Midbrain (tissue), 1 donor: Measurements from ENCODE around the gene CIROP.
A peak's percentile ranks its signal among the peaks of the same experiment; 100 is the strongest.

Experiments used
- DNase-seq: peaks from one replicate; lab custom pipeline; 2025; lab: John Stamatoyannopoulos, UW

CIROP gene

GRCh38 chr14:23129759-23130316 lies 25.0 kb upstream of the CIROP start:
- no peak for DNase-seq

DNA sequence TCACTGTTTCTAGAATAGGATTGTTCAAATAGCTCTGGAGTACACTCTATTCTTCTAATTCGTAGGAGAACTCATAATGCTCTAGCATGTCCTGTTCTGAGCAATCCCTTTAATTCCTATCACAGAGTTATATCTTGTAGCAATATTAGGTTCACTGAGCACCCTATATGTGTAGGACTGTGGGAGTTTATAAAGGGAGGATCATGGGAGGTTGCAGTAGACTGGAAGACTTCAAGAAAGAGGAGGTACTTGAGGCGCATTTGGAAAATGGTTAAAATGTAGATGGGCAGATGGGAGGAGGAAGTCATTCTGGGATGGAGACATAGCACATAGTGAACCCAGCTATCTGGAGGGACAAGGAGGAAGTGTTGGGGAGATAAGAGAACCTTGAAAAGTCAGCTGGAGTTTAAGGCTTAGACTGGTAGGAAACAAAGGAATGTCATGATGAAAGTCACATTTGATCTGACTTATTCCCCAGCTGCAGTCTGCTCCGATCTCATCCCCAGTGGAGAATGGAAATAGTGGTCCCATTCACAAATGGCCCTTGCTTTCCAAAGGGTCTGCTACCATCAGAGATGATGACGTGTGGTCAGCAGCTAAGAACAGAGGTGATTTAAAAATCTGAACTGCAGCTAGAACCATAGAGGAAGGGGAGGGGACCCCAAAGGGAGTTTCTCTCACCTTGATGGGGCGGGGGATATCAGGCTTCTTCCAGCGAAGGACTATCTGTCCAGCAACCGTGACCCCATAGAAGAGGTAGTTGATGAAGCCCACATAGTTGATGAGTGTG lies 24.4 kb upstream of the CIROP start:
- DNase-seq = no peak

GRCh38 chr14:23127861-23128260 lies 23.1 kb upstream of the CIROP start:
- DNase-seq = no peak

DNA sequence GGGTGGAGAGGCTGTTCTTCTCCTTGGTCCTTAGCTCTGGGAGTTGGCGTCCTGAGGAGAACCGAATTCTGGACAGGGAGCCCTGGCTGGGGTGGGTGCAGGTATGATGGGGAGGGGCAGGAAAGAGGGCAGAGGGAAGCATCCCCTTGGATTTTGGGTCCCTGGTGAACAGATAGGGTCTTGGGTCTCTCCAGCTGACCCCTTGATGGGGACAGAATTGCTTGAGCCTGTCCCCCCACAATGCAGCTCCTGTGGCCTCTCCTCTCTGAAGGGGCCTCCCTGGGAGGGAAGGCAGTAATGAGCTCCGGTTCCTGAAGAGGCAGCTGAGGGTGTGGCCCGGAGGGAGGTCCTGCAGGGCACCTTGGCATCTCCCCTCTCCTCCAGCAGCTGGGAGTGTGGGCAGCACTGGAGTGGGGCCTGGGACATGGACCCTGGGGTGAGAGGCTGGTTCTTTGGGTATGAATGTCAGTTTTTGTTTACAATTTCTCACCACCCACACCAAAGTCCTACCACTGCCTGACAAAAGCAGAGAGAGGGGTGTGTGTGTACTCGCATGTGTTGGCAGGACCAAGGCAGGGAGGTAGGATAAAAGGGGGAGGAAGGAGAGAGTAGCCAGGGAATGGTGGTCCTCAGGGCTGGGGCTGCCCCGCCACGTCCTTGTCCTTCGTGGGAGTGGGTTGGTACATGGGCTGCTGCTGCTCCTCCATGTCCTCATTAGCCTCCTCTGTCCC lies 21.9 kb upstream of the CIROP start:
- no peak for DNase-seq

DNA sequence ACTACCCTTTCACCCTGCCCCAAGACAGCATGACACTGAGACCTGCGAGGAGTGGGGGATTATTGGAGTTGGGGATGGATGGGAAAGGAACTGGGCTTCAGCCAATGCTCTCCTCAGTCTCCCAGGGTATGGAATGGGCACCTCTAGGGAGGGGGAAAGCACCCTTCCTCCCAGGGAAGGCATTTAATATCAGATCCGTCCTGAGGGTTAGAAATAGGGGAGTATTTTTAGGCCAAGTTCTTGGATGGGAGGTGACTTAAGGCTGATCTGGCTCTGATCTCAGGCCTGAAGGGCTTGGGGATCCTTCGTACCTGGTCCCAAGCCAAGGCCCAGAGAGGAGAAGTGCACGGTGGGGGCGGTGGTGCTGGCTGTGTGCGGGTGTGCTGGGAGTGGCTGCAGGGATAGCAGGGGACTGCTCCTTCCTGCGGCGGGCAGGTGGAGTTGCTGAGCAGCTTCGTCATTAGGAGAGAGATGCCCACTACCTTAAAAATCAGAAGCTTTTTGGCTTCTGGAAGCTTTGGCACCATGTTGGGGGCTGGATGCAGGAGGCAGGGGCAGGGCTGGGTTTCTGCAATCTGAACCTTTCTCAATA lies 21.2 kb upstream of the CIROP start:
- DNase-seq = no peak

DNA sequence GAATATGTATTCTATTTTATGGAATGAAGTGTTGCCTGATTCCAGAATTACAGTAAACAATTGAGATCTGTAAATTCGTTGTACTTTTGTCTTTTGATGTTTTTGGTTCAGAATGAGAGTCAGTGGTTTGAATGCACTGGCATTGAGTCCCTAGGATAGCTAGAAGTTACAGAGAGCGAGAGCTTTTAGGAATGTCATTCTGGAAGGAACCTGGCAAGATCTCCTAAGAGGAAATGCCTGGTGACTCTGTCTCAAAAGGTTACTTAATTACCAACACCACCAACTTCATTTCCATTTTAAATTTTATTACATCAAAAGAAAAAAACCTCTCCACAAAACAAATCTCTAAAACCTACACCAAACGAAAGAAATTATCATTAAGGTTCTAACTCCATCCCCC lies 20.2 kb upstream of the CIROP start:
- DNase-seq = no peak

DNA sequence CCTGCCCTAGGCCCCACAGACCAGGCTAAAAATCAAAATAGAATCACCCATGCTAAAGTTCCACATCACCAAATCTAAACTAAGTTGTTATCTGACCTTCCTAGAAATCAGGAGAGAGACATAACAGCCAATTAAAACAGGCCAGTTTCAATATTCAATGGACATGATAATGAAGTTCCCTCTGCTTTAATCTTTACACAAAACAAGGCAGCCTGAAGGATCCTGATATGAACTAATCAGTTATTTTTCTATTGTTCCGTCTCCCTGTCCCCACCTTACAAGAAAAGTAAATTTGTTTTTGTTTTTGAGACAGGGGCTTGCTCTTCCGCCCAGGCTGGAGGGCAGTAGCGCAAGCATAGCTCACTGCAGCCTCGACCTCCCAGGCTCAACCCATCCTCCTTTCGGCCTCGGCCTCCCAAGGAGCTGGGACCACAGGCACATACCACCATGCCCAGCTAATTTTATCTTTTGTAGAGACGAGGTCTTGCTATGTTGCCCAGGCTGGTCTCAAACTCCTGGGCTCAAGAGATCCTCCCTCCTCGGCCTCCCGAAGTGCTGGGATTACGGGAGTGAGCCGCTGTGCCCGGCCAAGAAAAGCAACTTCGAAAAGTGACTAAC lies 19.7 kb upstream of the CIROP start:
- no peak for DNase-seq

GRCh38 chr14:23123419-23123818 lies 18.6 kb upstream of the CIROP start:
- DNase-seq = no peak

DNA sequence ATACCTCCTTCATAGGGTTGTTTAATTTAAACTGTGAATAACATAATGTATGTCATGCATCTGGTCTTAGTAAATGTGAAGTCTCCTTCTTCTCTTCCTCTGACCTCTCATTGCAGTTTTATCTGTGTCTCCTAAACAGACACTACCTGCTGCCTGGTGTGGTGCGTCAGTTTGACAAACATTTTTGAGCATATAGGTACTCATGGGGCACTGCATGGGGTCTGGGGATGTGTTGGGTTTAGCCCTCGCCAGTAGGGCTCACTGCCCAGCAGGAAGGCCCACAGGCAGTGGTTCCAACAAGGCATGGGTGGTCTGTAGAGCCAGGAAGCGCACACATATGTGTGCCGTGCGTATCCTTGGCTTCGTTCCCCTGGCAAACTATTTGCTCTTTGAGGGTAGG lies 17.3 kb upstream of the CIROP start:
- DNase-seq = no peak

- DNase-seq = no peak
Observed at GRCh38 chr14:23121361-23121771, 16.6 kb upstream of the CIROP start.

- peak; percentile 92 for DNase-seq
Observed at GRCh38 chr14:23120541-23121251, 15.9 kb upstream of the CIROP start.

DNA sequence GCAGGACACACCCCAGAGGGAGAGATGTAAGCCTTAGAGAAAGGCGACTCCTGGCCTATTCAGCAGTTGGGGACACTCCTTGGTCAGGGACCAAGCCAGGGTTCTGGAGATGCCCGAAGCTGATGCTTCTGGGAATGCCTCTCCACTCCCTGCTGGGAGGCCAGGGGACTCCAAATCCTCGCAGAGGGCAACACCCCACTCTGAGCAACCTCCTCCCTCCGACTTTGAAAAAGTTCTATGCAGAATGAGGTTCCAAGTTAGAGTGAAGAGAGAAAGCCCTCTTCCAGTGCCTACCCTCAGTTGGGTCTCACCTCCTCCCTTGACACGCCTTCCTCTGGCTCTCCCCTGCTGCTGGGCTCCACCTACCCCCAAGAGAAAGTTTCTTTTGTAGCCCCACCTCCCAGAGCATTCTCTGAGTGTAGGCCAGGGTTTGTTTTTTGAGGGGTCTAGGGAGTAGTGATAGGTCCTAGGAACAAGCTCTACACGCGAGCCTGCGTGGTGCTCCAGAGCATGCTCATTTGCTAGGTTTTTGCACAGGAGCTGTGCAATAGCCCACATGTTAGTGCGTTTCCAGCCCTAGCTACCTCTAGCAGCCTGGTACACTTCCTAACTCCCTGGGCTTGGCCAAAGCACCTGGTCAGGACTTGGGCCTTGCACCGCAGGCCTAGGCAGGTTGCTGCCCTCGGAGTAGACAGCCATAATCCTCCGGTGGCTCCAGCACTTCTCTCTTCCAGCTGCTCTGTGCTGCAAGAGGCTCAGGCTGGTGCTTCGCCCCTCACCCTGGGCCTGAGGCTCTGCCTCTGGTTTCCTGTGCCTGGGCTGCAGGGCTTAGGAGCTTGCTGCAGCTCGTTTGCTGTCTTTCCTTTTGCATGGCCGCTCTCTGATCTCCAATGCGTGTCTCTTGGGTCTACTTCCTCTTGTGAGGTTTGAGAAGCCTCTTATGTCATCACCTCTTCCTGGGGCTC lies 14.9 kb upstream of the CIROP start:
- DNase-seq = no peak

GRCh38 chr14:23118506-23119362 lies 13.9 kb upstream of the CIROP start, which contains the start of gene CEBPE:
TSS of gene CEBPE (minus strand) at chr14:23119255. CDS start at chr14:23119091, 164 bp downstream.
- DNase-seq = no peak

GRCh38 chr14:23117371-23118020 lies 12.7 kb upstream of the CIROP start:
- no peak for DNase-seq

GRCh38 chr14:23115918-23116317 lies 11.1 kb upstream of the CIROP start:
- DNase-seq = no peak

GRCh38 chr14:23115039-23115731 lies 10.4 kb upstream of the CIROP start:
- DNase-seq = no peak

DNA sequence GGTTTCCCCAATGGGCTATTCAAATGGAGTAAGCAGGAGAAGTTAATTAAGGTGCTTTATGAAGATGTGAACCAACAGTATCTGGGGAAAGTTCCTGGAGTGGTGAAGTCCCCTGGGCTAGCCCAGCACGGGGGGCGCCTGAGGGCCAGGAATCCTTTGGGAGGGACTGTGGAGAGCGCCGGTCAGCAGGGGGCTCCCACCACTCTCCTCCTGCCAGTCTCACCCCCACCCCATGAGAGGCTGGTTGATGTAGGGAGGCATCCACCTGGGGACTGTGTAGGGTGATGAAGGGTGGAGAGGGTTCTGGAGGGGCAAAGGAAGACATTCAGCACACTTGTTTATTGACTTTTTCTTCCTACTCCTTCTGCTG lies 9.9 kb upstream of the CIROP start:
- no peak for DNase-seq

GRCh38 chr14:23114120-23114458 lies 9.3 kb upstream of the CIROP start:
- DNase-seq = no peak
